CD4-positive, alpha-beta T cell treated with Interleukin-15 for 1 hour (primary cell): ENCODE measurements around the gene SEL1L2.

Experiments used
- DNase-seq: peaks from one replicate; pipeline ENCODE4 v3.0.0-alpha.2; 2020

SEL1L2 gene

DNA sequence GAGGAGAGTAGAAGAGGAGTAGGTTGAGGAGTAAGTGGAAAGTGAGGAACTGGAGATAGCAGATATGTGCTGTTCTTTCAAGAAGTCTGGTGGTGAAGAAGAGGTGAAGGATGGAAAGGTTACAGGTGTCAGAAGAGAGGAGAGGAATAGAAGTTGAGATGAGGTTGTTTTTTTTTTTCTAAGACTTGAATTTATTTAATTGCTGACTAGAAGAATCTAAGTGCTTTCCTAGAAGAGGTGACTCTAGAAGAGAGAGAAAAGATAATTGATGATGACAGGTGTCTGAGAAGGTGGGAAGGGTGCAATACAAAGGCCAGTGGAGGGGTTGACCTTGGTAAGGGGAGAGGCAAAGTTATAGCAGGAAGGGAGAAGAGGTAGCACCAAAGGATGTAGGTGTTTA is 180.0 kb downstream of the SEL1L2 start:
- no peak for DNase-seq

DNA sequence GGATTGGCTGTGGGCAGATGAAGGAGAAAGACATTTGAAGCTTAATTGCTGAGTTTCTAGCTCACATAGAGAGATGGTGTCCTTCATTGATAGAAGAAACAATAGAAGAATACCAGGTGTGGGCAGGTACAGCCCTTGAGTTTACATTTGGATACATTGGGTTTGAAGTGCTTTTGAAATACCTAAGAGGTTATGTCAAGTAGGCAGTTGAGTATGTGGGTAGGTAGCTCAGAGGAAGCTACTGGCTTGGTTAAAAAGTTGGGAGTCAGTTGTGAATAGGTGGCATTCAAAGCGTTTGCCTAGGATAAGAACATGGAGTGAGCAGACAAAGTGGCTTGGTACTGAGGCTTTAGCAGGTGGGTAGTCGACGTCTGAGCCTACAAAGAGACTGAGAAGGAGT is 180.6 kb downstream of the SEL1L2 start:
- no peak for DNase-seq

DNA sequence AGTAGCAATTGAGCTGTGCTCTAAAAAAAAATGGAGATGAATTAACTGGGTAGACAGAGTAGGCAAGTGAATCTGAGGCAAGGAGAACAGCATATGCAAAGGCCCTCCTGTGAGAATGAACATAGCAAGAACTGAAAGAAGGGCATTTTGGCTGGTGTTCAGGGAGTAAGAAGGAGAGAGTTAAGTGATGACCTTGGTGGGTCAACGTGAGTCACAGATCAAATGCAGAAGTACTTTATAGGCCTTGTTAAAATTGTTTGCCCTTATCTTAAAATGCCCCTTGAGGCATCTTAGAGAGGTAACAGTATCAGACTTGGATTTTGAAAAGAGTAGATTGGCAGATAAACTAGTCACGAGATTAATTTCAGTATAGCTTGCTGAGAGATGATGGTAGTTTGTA is 181.0 kb downstream of the SEL1L2 start:
- DNase-seq = no peak

DNA sequence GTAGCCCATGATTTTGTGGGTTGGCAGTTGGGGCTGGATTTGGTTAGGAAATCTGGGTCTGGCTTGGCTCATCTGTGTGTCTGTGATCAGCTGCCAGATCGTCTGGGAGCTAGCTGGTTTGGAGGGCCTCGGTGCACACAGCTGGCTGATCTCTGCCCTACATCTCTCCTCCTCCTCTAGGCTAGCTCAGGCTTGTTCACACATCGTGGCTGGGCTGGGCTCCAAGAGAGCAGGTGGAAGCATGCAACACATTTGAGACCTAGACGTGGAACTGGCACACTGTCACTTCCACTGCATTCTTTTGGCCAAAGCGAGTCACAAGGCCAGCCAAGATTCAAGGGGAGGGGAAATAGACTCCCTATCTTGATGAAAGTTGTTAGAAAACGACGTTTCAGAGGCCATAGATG is 189.7 kb downstream of the SEL1L2 start:
- DNase-seq = no peak

DNA sequence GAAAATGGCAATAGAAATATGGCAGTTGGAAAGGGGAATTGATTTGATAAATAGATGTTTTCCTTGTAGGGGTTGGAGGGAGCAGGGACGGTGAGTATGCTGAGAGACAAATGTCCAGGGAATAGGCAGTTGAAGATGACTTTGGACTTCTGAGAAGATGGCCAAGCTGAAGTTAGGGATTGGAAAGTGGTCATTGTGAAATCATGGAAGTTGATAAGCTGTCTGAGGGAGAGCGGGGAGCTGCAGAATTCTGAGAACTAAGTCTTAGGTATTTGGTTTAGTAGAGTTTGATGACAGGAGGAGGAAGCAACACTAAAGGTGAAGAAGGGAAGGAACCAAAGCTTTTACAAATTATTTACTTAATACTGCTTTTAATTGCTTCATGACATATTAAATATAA is 190.4 kb downstream of the SEL1L2 start:
- no peak for DNase-seq
